Measurements from ENCODE around the gene KCNG2.

The KCNG2 gene

GRCh38 chr18:79903787-79904356 is 106.1 kb downstream of the KCNG2 start:
- no peak overlapping the region for H3K4me3 ChIP-seq (ENCODE audit: low read depth, low read length)

GRCh38 chr18:79904357-79905147 is 106.8 kb downstream of the KCNG2 start:
- H3K4me3 ChIP-seq (ENCODE audit: low read depth, low read length), result no peak overlapping the region

- no peak overlapping the region for H3K4me3 ChIP-seq (ENCODE audit: low read depth, low read length)
Measured at GRCh38 chr18:79905389-79905911, 107.7 kb downstream of the KCNG2 start.

GRCh38 chr18:79905993-79906392 is 108.3 kb downstream of the KCNG2 start:
- H3K4me3 ChIP-seq (ENCODE audit: low read depth, low read length), result no peak overlapping the region

- no peak overlapping the region for H3K4me3 ChIP-seq (ENCODE audit: low read depth, low read length)
Measured at GRCh38 chr18:79906706-79907105, 109.0 kb downstream of the KCNG2 start.

GRCh38 chr18:79910563-79911343 is 113.0 kb downstream of the KCNG2 start:
- H3K4me3 ChIP-seq (ENCODE audit: low read depth, low read length), result no peak overlapping the region

- H3K4me3 ChIP-seq (ENCODE audit: low read depth, low read length), result no peak overlapping the region
Measured at GRCh38 chr18:79911344-79912270, 113.9 kb downstream of the KCNG2 start.

- no peak overlapping the region for H3K4me3 ChIP-seq (ENCODE audit: low read depth, low read length)
Measured at GRCh38 chr18:79912409-79912991, 114.8 kb downstream of the KCNG2 start.

GRCh38 chr18:79912994-79913831 is 115.5 kb downstream of the KCNG2 start:
- H3K4me3 ChIP-seq (ENCODE audit: low read depth, low read length), result no peak overlapping the region

GRCh38 chr18:79914614-79915160 is 116.9 kb downstream of the KCNG2 start:
- no peak overlapping the region for H3K4me3 ChIP-seq (ENCODE audit: low read depth, low read length)

GRCh38 chr18:79915161-79916127 is 117.7 kb downstream of the KCNG2 start:
- no peak overlapping the region for H3K4me3 ChIP-seq (ENCODE audit: low read depth, low read length)

GRCh38 chr18:79916128-79916494 is 118.4 kb downstream of the KCNG2 start:
- H3K4me3 ChIP-seq (ENCODE audit: low read depth, low read length), result no peak overlapping the region

- H3K4me3 ChIP-seq (ENCODE audit: low read depth, low read length), result no peak overlapping the region
Measured at GRCh38 chr18:79916546-79917168, 118.9 kb downstream of the KCNG2 start.

GRCh38 chr18:79917169-79917852 is 119.6 kb downstream of the KCNG2 start:
- H3K4me3 ChIP-seq (ENCODE audit: low read depth, low read length), result no peak overlapping the region

- H3K4me3 ChIP-seq (ENCODE audit: low read depth, low read length), result no peak overlapping the region
Measured at GRCh38 chr18:79917853-79918614, 120.3 kb downstream of the KCNG2 start.

- no peak overlapping the region for H3K4me3 ChIP-seq (ENCODE audit: low read depth, low read length)
Measured at GRCh38 chr18:79918615-79919011, 120.9 kb downstream of the KCNG2 start.
